Gastroesophageal sphincter (tissue), 4 donors: ENCODE measurements around the gene IFITM5. TPM values are rescaled to one million over a fixed set of nuclear protein-coding genes. Genes with fewer than 3 reads are reported as not detected.
"Not testable (repeated sequence)": the region's sequence is repeated elsewhere in the genome, so short reads cannot be mapped to it uniquely, and the experiment has no call there.

ENCODE experiments used
- ATAC-seq: fragments of 150-250 bp; one replicate; pipeline ENCODE4 v1.9.1; 2016; ENCODE audit warnings: mild to moderate bottlenecking, moderate library complexity
- H3K27ac ChIP-seq, 4 donors: fragments of 200-600 bp; sonication (generic) in 3 of 4; 1 replicate in 3 of 4; 2 replicates in 1 of 4; pipeline ENCODE4 v1.5.1; 2016 to 2019
- H3K27me3 ChIP-seq: fragments of 200-600 bp; sonication (generic); one replicate; pipeline ENCODE4 v1.5.1; 2019
- H3K36me3 ChIP-seq, 2 donors: fragments of 200-600 bp; sonication (generic); one replicate each; pipeline ENCODE4 v1.5.1; 2019; ENCODE audit warnings: control low read depth in 1 of 2
- H3K4me1 ChIP-seq, 3 donors: fragments of 200-600 bp; sonication (generic); 1 replicate in 2 of 3; 2 replicates in 1 of 3; pipeline ENCODE4 v1.5.1; 2016 to 2019; ENCODE audit warnings: control low read depth in 2 of 3
- H3K4me3 ChIP-seq, 2 donors: fragments of 200-600 bp; sonication (generic); one replicate each; pipeline ENCODE4 v1.5.1; 2019; ENCODE audit warnings: mild to moderate bottlenecking in 1 of 2, moderate library complexity in 1 of 2
- H3K9me3 ChIP-seq, 3 donors: fragments of 200-600 bp; sonication (generic); one replicate each; pipeline ENCODE4 v1.5.1; 2017 to 2019; ENCODE audit warnings: control low read depth in 2 of 3
- CTCF ChIP-seq, 4 experiments: fragments of 200-600 bp in 2 of 4; fragments of 450-650 bp in 2 of 4; sonication (generic) in 1 of 4; IDR thresholded peaks; one replicate each; pipeline ENCODE4 v1.5.1; 2017 to 2019; ENCODE audit warnings: antibody characterized with exemption in 4 of 4, mild to moderate bottlenecking in 2 of 4, moderate library complexity in 2 of 4
- EP300 ChIP-seq: sonication (generic); formaldehyde crosslinking; IDR thresholded peaks from one replicate; pipeline ENCODE4 v1.6.1; 2017; ENCODE audit warnings: antibody characterized with exemption, mild to moderate bottlenecking
- POLR2A ChIP-seq, 2 donors: fragments of 450-650 bp; IDR thresholded peaks; one replicate each; pipeline ENCODE4 v1.6.1; 2017; ENCODE audit warnings: antibody characterized with exemption in 2 of 2, mild to moderate bottlenecking in 2 of 2, moderate library complexity in 1 of 2
- POLR2AphosphoS5 ChIP-seq: sonication (generic); formaldehyde crosslinking; IDR thresholded peaks from one replicate; pipeline ENCODE4 v1.6.1; 2017; ENCODE audit warnings: antibody characterized with exemption
- WGBS, 2 donors: methylation state at CpG; one replicate each; pipeline ENCODE4 v1.1.5; 2018; ENCODE audit warnings: low coverage in 1 of 2; 5-methylcytosine and 5-hydroxymethylcytosine counted together
- total RNA-seq, 4 donors: library from RNA; depleted of rRNA; stranded (reverse); fragments of >200 nt; gene quantifications; one replicate each; pipeline ENCODE4 v1.1.0, GENCODE V29; 2016

The IFITM5 gene
- total RNA-seq, 4 donors from 2014 or later = not detected

- Histone ChIP-seq H3K4me3 (no peak overlapping the region), H3K4me1 (peaks cover 3 to 37% (median 25%) of the 10 kb centered on the region in 3 donors), H3K36me3 (no peaks in the 10 kb centered on the region), H3K9me3 (no peaks in the 10 kb centered on the region), H3K27me3 (no peaks in the 10 kb centered on the region), H3K27ac (no peak overlapping the region)
- ATAC-seq = no peak
- WGBS, 2 donors = 87 to 90% methylated on average over 4 to 17 of the region's 34 CpGs
- no peak for TF ChIP-seq EP300
- TF ChIP-seq POLR2AphosphoS5 = no peak
- no peak for TF ChIP-seq POLR2A (IDR thresholded peaks at IDR 0.05)
- TF ChIP-seq CTCF (IDR thresholded peaks at IDR 0.05) = no peak
These were observed 31.5 kb upstream of the IFITM5 start for GRCh38 chr11:330694-331357.

- Histone ChIP-seq H3K27ac (no peak overlapping the region), H3K9me3 (no peaks in the 10 kb centered on the region), H3K4me3 (no peak overlapping the region), H3K36me3 (no peaks in the 10 kb centered on the region), H3K4me1 (peaks cover 7 to 37% (median 24%) of the 10 kb centered on the region in 3 donors), H3K27me3 (no peaks in the 10 kb centered on the region)
- ATAC-seq = no peak
- TF ChIP-seq POLR2A (IDR thresholded peaks at IDR 0.05) (no peak), CTCF (IDR thresholded peaks at IDR 0.05) (no peak), EP300 (no peak), POLR2AphosphoS5 (no peak)
- WGBS, 2 donors = 75 to 83% methylated on average over 2 to 4 of the region's 14 CpGs
These were observed 31.0 kb upstream of the IFITM5 start for GRCh38 chr11:330307-330693.

GRCh38 chr11:329886-330253 lies 30.5 kb upstream of the IFITM5 start:
- Histone ChIP-seq H3K36me3 (no peaks in the 10 kb centered on the region), H3K4me3 (no peak overlapping the region), H3K27ac (no peak overlapping the region), H3K27me3 (no peaks in the 10 kb centered on the region), H3K9me3 (no peaks in the 10 kb centered on the region), H3K4me1 (peaks cover 8 to 36% (median 26%) of the 10 kb centered on the region in 3 donors)
- ATAC-seq = no peak
- no peak for TF ChIP-seq EP300
- TF ChIP-seq POLR2A (IDR thresholded peaks at IDR 0.05) = no peak
- no peak for TF ChIP-seq POLR2AphosphoS5
- TF ChIP-seq CTCF (IDR thresholded peaks at IDR 0.05) = no peak
- WGBS, 2 donors = 67 to 92% methylated on average over 1 to 2 of the region's 2 CpGs

- H3K36me3 ChIP-seq, H3K9me3 ChIP-seq, H3K27me3 ChIP-seq, ATAC-seq, H3K4me3 ChIP-seq: not testable (repeated sequence)
- Histone ChIP-seq H3K4me1 (peaks cover 12 to 45% (median 31%) of the 10 kb centered on the region in 3 donors), H3K27ac (peak overlapping the region in 2 of 4 donors; percentile 20 to 88)
- WGBS, 2 donors = 92 to 95% methylated on average over 2 to 15 of the region's 15 CpGs
These were observed 29.3 kb upstream of the IFITM5 start for GRCh38 chr11:328516-329100.

GRCh38 chr11:328012-328411 lies 28.7 kb upstream of the IFITM5 start:
- no peaks in the 10 kb centered on the region for H3K9me3 ChIP-seq
- no peaks in the 10 kb centered on the region for H3K36me3 ChIP-seq
- TF ChIP-seq POLR2A (IDR thresholded peaks at IDR 0.05) (no peak), POLR2AphosphoS5 (no peak), EP300 (no peak), CTCF (IDR thresholded peaks at IDR 0.05) (no peak)
- ATAC-seq = no peak
- H3K4me1 ChIP-seq = peaks cover 12 to 49% (median 31%) of the 10 kb centered on the region in 3 donors
- no peak overlapping the region for H3K4me3 ChIP-seq
- 91 to 92% methylated on average over 9 to 10 of the region's 13 CpGs for WGBS, 2 donors
- no peaks in the 10 kb centered on the region for H3K27me3 ChIP-seq
- peak overlapping the region in 3 of 4 donors; percentile 20 to 88 (median 85) for H3K27ac ChIP-seq
